Right lobe of liver (tissue), 6 donors: Measurements from ENCODE around the gene KCNG1. TPM values are rescaled to one million over a fixed set of nuclear protein-coding genes. Genes with fewer than 3 reads are reported as not detected.
A peak's percentile ranks its signal among the peaks of the same experiment; 100 is the strongest.

Experiments used
- ATAC-seq, 4 donors: fragments of 200-7000 bp; cut with Tn5 transposase; one replicate each; pipeline ENCODE4 v1.9.1; 2020; ENCODE audit warnings: mild to moderate bottlenecking in 4 of 4, moderate library complexity in 4 of 4
- DNase-seq, 3 donors: peaks; one replicate each; pipeline ENCODE4 v3.0.0-alpha.2; 2020
- H3K27ac ChIP-seq, 3 donors: fragments of 200-600 bp; one replicate each; pipeline ENCODE4 v1.8.0; 2022
- H3K27me3 ChIP-seq, 2 donors: fragments of 200-600 bp; one replicate each; pipeline ENCODE4 v1.8.0; 2022
- H3K36me3 ChIP-seq, 4 donors: fragments of 200-600 bp; sonication (generic) in 1 of 4; one replicate each; pipeline versions ENCODE4 v1.5.1 to v1.8.0; 2017 to 2022; ENCODE audit warnings: control low read depth in 1 of 4
- H3K4me1 ChIP-seq, 4 donors: fragments of 200-600 bp; sonication (generic) in 1 of 4; one replicate each; pipeline versions ENCODE4 v1.5.1 to v1.8.0; 2017 to 2022; ENCODE audit warnings: control low read depth in 1 of 4
- H3K4me3 ChIP-seq, 3 donors: fragments of 200-600 bp; one replicate each; pipeline ENCODE4 v1.8.0; 2022
- H3K9me3 ChIP-seq, 4 donors: fragments of 200-600 bp; sonication (generic) in 1 of 4; one replicate each; pipeline versions ENCODE4 v1.5.1 to v1.8.0; 2017 to 2022; ENCODE audit warnings: control low read depth in 1 of 4
- POLR2A ChIP-seq: fragments of 450-650 bp; IDR thresholded peaks from one replicate; pipeline ENCODE4 v1.6.1; 2017; ENCODE audit warnings: antibody characterized with exemption, mild to moderate bottlenecking
- WGBS: methylation state at CpG from one replicate; pipeline ENCODE4 v1.1.6; 2018; ENCODE audit warnings: low coverage, low lambda C conversion rate; ENCODE audit not compliant: insufficient coverage; ENCODE audit errors: missing lambda C conversion rate; 5-methylcytosine and 5-hydroxymethylcytosine counted together
- intact Hi-C, 2 donors: fragments of 100-400 bp; cut with DNase I; formaldehyde crosslinking; loops; one replicate each; pipeline versions ENCODE4 v1.11.2 to v1.14.1; 2022
- total RNA-seq, 6 experiments: library from RNA; depleted of rRNA in 2 of 6; stranded (reverse); fragments of >200 nt in 2 of 6; fragmentation: NEBNext Ultra II Directional in 3 of 6; extraction: Animal tissue kit (Norgen Biotek cat#: 25700) in 3 of 6; gene quantifications; one replicate each; pipeline versions ENCODE4 v1.1.0 to v1.2.4, GENCODE V29; 2016 to 2023
- TF ChIP-seq, protein P1 (sequence below), 4 donors: fragments of 200-600 bp in 3 of 4; fragments of 450-650 bp in 1 of 4; IDR thresholded peaks; one replicate each; pipeline versions ENCODE4 v1.5.1 to v1.8.0; 2016 to 2022; ENCODE audit warnings: antibody characterized with exemption in 4 of 4, mild to moderate bottlenecking in 2 of 4
- donor health status: DM: no; HTN: yes; CAD: no.
- donor health status: DM: no; HTN: no; CAD: no.
- donor health status: DM: no; HTN: no; CAD: no.
- donor health status: DM: no; HTN: yes; CAD: no.
- donor health status: DM: no; HTN: yes; CAD: no.

The KCNG1 gene
- total RNA-seq, 6 experiments from 2014 or later: 0.18 to 0.51 (median 0.22) TPM; not detected in 1

GRCh38 chr20:51011479-51011878, 11.4 kb downstream of the KCNG1 start:
- H3K36me3 ChIP-seq: no peaks in the 10 kb centered on the region
- intact Hi-C loops: no loop called here
- no peak overlapping the region for H3K4me3 ChIP-seq
- H3K27me3 ChIP-seq: no peaks in the 10 kb centered on the region
- no peak for ATAC-seq
- DNase-seq: no peak
- H3K9me3 ChIP-seq: no peaks in the 10 kb centered on the region
- H3K4me1 ChIP-seq: no peaks in the 10 kb centered on the region
- 81% methylated on average over 3 of the region's 4 CpGs for WGBS
- TF ChIP-seq POLR2A: no peak
- TF ChIP-seq, protein P1, sequence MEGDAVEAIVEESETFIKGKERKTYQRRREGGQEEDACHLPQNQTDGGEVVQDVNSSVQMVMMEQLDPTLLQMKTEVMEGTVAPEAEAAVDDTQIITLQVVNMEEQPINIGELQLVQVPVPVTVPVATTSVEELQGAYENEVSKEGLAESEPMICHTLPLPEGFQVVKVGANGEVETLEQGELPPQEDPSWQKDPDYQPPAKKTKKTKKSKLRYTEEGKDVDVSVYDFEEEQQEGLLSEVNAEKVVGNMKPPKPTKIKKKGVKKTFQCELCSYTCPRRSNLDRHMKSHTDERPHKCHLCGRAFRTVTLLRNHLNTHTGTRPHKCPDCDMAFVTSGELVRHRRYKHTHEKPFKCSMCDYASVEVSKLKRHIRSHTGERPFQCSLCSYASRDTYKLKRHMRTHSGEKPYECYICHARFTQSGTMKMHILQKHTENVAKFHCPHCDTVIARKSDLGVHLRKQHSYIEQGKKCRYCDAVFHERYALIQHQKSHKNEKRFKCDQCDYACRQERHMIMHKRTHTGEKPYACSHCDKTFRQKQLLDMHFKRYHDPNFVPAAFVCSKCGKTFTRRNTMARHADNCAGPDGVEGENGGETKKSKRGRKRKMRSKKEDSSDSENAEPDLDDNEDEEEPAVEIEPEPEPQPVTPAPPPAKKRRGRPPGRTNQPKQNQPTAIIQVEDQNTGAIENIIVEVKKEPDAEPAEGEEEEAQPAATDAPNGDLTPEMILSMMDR (IDR thresholded peaks at IDR 0.05): no peak
- no peak overlapping the region for H3K27ac ChIP-seq

- DNase-seq (no peak), ATAC-seq (no peak)
- Histone ChIP-seq H3K9me3 (no peaks in the 10 kb centered on the region), H3K27ac (no peak overlapping the region), H3K4me1 (no peaks in the 10 kb centered on the region), H3K4me3 (no peak overlapping the region), H3K27me3 (no peaks in the 10 kb centered on the region), H3K36me3 (no peaks in the 10 kb centered on the region)
- no peak for TF ChIP-seq POLR2A
- intact Hi-C loops: no loop called here
- 73% methylated on average over 2 of the region's 3 CpGs for WGBS
These were observed 12.0 kb downstream of the KCNG1 start for GRCh38 chr20:51010932-51011331.

DNA sequence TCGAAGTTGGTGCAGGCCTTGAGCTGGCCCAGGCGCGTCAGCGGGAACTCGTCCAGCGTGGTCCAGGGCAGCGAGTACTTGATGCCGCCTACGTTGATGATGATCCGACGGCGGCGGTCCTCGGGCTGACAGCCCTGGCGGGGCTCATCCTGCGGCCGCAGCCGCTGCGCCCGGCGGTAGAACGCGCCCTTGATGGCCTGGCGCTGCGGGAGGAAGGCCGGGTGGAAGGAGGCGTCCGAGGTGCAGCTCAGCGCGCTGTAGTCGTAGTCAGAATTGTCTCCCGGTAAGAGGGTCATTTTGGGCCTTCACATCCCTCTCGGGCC, 12.9 kb downstream of the KCNG1 start:
- no peaks in the 10 kb centered on the region for H3K9me3 ChIP-seq
- H3K4me1 ChIP-seq: no peaks in the 10 kb centered on the region
- TF ChIP-seq POLR2A: no peak
- H3K4me3 ChIP-seq: no peak overlapping the region
- H3K27me3 ChIP-seq: no peaks in the 10 kb centered on the region
- H3K27ac ChIP-seq: no peak overlapping the region
- DNase-seq: no peak
- ATAC-seq: no peak
- WGBS: no CpG with 5 or more reads among the region's 33 CpGs
- intact Hi-C loops: no loop called here
- H3K36me3 ChIP-seq: no peaks in the 10 kb centered on the region

DNA sequence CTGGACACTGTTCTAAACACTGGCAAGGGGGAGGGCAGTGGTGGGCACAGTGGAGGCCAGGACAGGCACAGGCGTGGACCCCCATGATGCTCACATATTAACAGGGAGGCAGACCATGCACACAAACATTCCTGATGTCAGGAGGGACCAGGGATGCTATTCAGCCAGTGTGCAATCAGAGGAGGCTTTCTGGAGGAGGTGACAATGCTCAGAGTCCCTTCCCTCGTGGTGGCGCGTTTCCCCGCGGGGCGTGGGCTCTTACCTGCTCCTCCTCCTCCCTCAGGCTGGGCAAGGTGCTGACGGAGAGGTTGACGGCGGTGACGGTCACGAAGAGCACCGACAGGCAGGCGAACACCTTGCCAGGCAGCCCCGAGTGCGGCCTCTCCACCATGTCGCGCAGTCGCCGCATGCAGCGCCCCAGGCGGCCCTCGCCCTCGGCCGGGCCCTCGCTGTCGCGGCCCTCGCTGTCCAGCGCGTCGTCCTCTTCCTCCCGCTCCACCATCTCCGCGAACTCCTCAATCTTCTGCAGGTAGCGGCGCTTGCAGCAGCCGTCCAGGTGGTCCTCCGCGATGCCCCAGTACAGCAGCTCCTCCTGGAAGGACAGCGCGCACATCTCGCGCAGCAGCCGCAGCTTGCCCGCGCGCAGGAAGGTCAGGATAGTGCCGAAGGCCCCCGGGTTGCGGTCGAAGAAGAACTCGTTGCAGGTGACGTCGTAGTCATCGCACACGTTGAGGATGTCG, 13.4 kb downstream of the KCNG1 start:
- intact Hi-C loops: no loop called here
- Histone ChIP-seq H3K4me1 (no peaks in the 10 kb centered on the region), H3K27me3 (no peaks in the 10 kb centered on the region), H3K36me3 (no peaks in the 10 kb centered on the region), H3K27ac (no peak overlapping the region), H3K4me3 (no peak overlapping the region), H3K9me3 (no peaks in the 10 kb centered on the region)
- TF ChIP-seq POLR2A: no peak
- WGBS: 90% methylated on average over 16 of the region's 58 CpGs
- DNase-seq: no peak
- peak in 1 of 4 donors; percentile 33 for ATAC-seq

GRCh38 chr20:51008718-51009117, 14.2 kb downstream of the KCNG1 start:
- DNase-seq (no peak), ATAC-seq (peak in 2 of 4 donors; percentile 11 to 46)
- TF ChIP-seq POLR2A: no peak
- TF ChIP-seq, protein P1 (IDR thresholded peaks at IDR 0.05): no peak
- Histone ChIP-seq H3K27ac (no peak overlapping the region), H3K4me3 (no peak overlapping the region), H3K27me3 (no peaks in the 10 kb centered on the region), H3K9me3 (no peaks in the 10 kb centered on the region), H3K4me1 (no peaks in the 10 kb centered on the region), H3K36me3 (no peaks in the 10 kb centered on the region)
- 32% methylated on average over 5 of the region's 5 CpGs for WGBS
- intact Hi-C loops: no loop called here

GRCh38 chr20:51005214-51005613, 17.7 kb downstream of the KCNG1 start:
- H3K4me1 ChIP-seq: no peaks in the 10 kb centered on the region
- no peak for DNase-seq
- no peaks in the 10 kb centered on the region for H3K9me3 ChIP-seq
- intact Hi-C loops: no loop called here
- no peak overlapping the region for H3K27ac ChIP-seq
- H3K36me3 ChIP-seq: no peaks in the 10 kb centered on the region
- H3K4me3 ChIP-seq: no peak overlapping the region
- TF ChIP-seq, protein P1 (IDR thresholded peaks at IDR 0.05): no peak
- no peak for TF ChIP-seq POLR2A
- WGBS: 83% methylated on average over 3 of the region's 7 CpGs
- H3K27me3 ChIP-seq: no peaks in the 10 kb centered on the region
- ATAC-seq: no peak
